HAP-1 (cell line): ENCODE measurements around the gene DEFB132.
"Not testable (repeated sequence)": the region's sequence is repeated elsewhere in the genome, so short reads cannot be mapped to it uniquely, and the experiment has no call there.

ENCODE experiments used
- DNase-seq, 2 experiments: peaks; one replicate each; pipeline ENCODE4 v3.0.0-alpha.2; 2016 to 2020; ENCODE audit warnings: low spot score in 2 of 2
- H3K27me3 ChIP-seq: fragments of 250-450 bp; sonication (Bioruptor Pico); 2 replicates; pipeline ENCODE4 v1.5.1; 2020; ENCODE audit warnings: low read depth, mild to moderate bottlenecking, moderate library complexity
- H3K36me3 ChIP-seq: fragments of 250-450 bp; sonication (Bioruptor Pico); replicated peaks from 2 replicates; pipeline ENCODE4 v1.5.1; 2020; ENCODE audit warnings: mild to moderate bottlenecking
- H3K4me1 ChIP-seq: fragments of 250-450 bp; sonication (Bioruptor Pico); 2 replicates; pipeline ENCODE4 v1.5.1; 2020; ENCODE audit warnings: mild to moderate bottlenecking
- H3K4me3 ChIP-seq: fragments of 250-450 bp; sonication (Bioruptor Pico); 2 replicates; pipeline ENCODE4 v1.5.1; 2020; ENCODE audit warnings: mild to moderate bottlenecking, moderate library complexity
- H3K9me3 ChIP-seq: fragments of 250-450 bp; sonication (Bioruptor Pico); 2 replicates; pipeline ENCODE4 v1.5.1; 2020; ENCODE audit warnings: mild to moderate bottlenecking, moderate library complexity
- in situ Hi-C: fragments of 300-500 bp; cut with MboI; formaldehyde crosslinking; loops from 3 replicates; pipeline ENCODE4 v1.14.3; 2020; ENCODE audit warnings: low sequenced_read_pairs, inconsistent platforms, mixed read lengths

DEFB132 gene

GRCh38 chr20:237929-238328, 19.6 kb upstream of the DEFB132 start:
- Histone ChIP-seq H3K4me1 (no peaks in the 10 kb centered on the region), H3K36me3 (no peaks in the 10 kb centered on the region), H3K9me3 (no peaks in the 10 kb centered on the region; the same call in 1 of the 2 replicates), H3K27me3 (no peaks in the 10 kb centered on the region; the same call in 1 of the 2 replicates), H3K4me3 (no peak overlapping the region)
- in situ Hi-C loops: no loop called here
- DNase-seq: no peak

GRCh38 chr20:242905-243304, 14.6 kb upstream of the DEFB132 start:
- in situ Hi-C loops: no loop called here
- H3K4me1 ChIP-seq: no peaks in the 10 kb centered on the region
- no peaks in the 10 kb centered on the region for H3K9me3 ChIP-seq
- H3K4me3 ChIP-seq: no peak overlapping the region
- H3K27me3 ChIP-seq: no peaks in the 10 kb centered on the region; the same call in 1 of the 2 replicates
- H3K36me3 ChIP-seq: no peaks in the 10 kb centered on the region
- no peak for DNase-seq

DNA sequence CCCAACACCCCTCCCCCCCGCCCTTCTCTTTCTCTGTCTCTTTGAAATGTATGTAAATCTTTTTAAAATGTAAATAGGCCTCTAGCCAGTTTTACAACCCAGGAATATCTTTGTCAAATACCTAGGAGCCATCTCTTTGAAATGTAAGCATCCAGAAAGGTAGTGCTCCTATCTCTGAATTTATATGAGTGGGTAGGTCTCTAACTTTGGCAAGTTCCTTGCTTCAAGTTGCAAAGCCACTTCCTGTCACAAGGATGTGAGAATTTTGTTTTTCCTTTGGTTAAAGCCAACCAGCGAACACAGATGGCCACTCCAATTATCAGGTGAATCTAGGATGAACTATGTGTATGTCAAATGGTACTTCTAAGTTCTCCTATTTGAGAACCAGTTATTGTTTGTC, 6.2 kb upstream of the DEFB132 start:
- H3K4me3 ChIP-seq: no peak overlapping the region
- in situ Hi-C loops: no loop called here
- no peaks in the 10 kb centered on the region for H3K36me3 ChIP-seq
- H3K9me3 ChIP-seq: no peaks in the 10 kb centered on the region
- H3K27me3 ChIP-seq: no peaks in the 10 kb centered on the region
- peak in 1 of 2 experiments; percentile 43 for DNase-seq
- H3K4me1 ChIP-seq: peaks cover 13% of the 10 kb centered on the region

GRCh38 chr20:252801-253200, 4.7 kb upstream of the DEFB132 start:
- Histone ChIP-seq H3K36me3 (no peaks in the 10 kb centered on the region), H3K9me3 (no peaks in the 10 kb centered on the region), H3K4me1 (peaks cover 13% of the 10 kb centered on the region), H3K27me3 (no peaks in the 10 kb centered on the region), H3K4me3 (no peak overlapping the region)
- in situ Hi-C loops: no loop called here
- DNase-seq: no peak

DNA sequence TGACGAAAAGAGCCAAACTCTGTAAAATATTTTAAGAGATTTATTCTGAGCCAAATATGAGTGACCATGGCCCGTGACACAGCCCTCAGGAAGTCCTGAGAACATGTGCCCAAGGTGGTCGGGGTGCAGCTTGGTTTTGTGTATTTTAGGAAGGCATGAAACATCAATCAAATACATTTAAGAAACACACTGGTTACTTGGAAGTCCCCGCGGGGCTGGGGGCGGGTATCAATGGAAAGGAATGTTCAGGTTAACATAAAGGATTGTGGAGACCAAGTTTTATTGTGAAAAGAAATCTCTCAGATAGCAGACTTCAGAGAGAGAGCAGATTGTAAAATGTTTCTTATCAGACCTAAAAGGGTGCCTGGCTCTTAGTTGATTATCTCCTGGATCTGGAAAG, 4.1 kb upstream of the DEFB132 start:
- H3K4me3 ChIP-seq, in situ Hi-C loops, H3K36me3 ChIP-seq, H3K9me3 ChIP-seq, DNase-seq, H3K27me3 ChIP-seq: not testable (repeated sequence)
- peaks cover 13% of the 10 kb centered on the region for H3K4me1 ChIP-seq

DNA sequence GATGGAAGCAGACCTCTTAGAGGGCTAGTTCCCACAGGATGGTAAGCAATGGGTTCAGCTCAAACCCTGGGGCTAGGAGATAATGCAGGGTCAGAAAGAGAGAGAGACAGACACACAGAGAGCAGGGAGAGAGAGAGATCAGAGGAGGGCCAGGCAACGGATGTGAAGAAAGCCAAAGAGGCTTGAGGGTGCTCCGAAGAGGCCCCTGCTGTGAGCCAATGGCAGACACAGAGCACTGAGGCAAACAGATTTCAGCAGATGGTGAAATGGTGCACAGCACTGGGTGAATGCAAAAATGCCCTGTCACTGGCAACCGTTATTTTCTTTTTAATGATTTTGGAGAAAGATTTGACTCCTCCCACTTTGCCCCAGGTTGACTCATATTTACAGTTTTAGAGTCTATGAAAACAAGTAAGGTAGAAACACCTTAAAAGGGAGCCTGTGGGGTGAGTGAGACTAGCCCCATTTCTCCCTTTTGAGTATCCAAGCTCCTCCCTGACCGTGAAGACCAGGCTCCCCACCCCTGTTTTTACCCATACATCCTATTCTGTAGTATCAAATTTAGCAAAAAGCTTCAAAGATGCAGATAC, 840 bp downstream of the DEFB132 start:
- in situ Hi-C loops: no loop called here
- no peaks in the 10 kb centered on the region for H3K27me3 ChIP-seq

GRCh38 chr20:258963-259362, 1.4 kb downstream of the DEFB132 start:
- Histone ChIP-seq H3K36me3 (no peaks in the 10 kb centered on the region), H3K4me1 (peaks cover 2% of the 10 kb centered on the region; the same call in 1 of the 2 replicates), H3K27me3 (no peaks in the 10 kb centered on the region), H3K9me3 (no peaks in the 10 kb centered on the region), H3K4me3 (no peak overlapping the region)
- DNase-seq: no peak
- in situ Hi-C loops: no loop called here

More for the DNA sequence above, 840 bp downstream of the DEFB132 start:
- no peak for DNase-seq
- Histone ChIP-seq H3K4me1 (peaks cover 2% of the 10 kb centered on the region; the same call in 1 of the 2 replicates), H3K36me3 (no peaks in the 10 kb centered on the region), H3K4me3 (no peak overlapping the region), H3K9me3 (no peaks in the 10 kb centered on the region)

GRCh38 chr20:259981-260380, 2.5 kb downstream of the DEFB132 start:
- H3K36me3 ChIP-seq: no peaks in the 10 kb centered on the region
- H3K9me3 ChIP-seq: no peaks in the 10 kb centered on the region
- no peak for DNase-seq
- no peaks in the 10 kb centered on the region for H3K27me3 ChIP-seq
- no peak overlapping the region for H3K4me3 ChIP-seq
- peaks cover 2% of the 10 kb centered on the region; the same call in 1 of the 2 replicates for H3K4me1 ChIP-seq
- in situ Hi-C loops: no loop called here

DNA sequence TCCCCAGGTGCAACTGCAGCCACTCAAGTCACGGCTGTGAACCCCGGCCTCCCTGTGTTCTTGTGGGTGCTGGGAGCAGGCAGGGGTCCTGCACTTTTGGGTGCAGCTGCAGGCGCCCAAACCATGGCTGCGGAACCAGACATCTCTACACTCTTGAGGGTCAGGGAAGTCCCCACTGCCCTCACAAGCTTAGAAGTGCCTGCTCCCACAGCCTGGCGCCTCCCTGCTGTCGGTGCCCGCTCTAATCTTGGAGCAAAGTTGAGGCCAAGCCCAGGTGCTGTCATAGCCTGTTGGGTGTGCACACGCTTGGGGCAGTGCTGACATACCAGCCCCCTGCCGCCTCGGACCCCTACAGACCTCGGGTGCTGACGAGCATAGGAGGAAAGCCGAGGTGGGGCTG, 6.2 kb downstream of the DEFB132 start:
- in situ Hi-C loops: no loop called here
- peaks cover 4% of the 10 kb centered on the region for H3K4me1 ChIP-seq
- peaks cover 5% of the 10 kb centered on the region for H3K9me3 ChIP-seq
- no peak for DNase-seq
- H3K27me3 ChIP-seq: no peaks in the 10 kb centered on the region
- H3K36me3 ChIP-seq: no peaks in the 10 kb centered on the region; the same call in 1 of the 2 replicates
- H3K4me3 ChIP-seq: no peak overlapping the region

DNA sequence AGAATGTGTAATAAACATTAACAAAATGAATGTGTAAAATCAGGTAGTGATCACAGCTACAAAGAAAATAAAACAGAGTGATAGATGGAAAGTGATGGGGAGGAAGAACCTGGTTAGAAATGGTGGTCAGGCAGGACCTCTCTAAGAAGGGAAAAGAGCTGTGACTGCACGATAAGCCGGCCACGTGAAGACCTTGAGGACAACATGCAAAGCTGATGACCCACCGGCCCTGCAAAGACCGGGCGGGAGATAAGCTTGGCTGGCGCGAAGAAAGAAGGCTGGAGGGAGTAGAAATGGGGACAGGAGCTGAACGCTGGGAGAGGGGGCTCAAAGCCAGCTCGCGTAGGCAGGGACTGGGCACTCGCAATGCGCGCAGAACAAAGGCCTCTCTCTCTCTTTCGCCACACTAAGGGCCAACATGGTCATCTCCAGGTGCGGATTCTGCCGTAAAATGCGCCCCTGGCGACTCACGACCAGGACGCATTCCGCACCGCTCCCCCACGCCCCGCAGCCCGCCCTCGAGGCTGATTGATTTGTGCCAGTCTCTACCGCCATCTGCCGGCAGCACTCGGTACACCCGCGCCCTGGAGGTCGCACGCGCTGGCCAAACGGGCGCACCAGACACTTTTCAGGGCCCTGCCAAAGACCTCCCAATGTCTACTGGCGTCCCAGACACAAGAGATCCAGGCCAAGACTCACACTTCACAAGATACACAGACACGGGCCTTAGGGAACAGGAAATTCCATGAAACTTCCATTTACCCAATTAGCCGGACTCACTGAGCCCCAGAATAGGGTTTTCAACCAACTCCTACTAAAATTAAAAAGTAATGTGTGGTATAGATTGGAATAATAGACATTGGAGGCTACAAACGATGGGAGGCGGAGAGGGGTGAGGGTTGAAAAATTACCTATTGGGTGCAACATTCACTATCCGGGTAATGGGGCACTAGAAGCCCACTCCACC, 9.4 kb downstream of the DEFB132 start:
- Histone ChIP-seq H3K27me3 (no peaks in the 10 kb centered on the region), H3K4me3 (peak overlapping the region; percentile 26), H3K9me3 (peaks cover 5% of the 10 kb centered on the region), H3K36me3 (no peaks in the 10 kb centered on the region; the same call in 1 of the 2 replicates), H3K4me1 (peaks cover 4% of the 10 kb centered on the region)
- in situ Hi-C loops: loop anchor here (5.0 kb wide), 1 partner anchor 60 kb away; no protein-coding TSS in a partner anchor
- peak; percentile 71 to 97 for DNase-seq

DNA sequence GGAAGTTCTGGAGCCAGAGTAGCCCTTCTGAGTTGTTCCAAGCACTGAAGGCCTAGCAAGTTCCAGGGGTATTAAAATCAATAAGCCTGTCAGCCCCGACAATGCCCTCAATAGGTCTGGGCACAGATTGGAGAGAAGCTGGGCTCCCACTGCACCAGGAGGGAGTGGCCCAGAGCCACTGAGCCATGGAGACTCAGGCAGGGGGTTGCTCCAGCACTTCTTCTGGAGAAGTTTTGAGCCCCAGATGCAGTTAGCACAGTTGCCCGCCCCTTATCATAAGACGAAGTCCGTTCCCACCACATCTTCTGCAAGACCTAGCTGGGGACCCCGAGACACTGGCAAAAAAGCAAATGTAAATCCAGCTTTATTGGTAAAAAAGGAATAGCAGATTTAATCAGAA, 13.0 kb downstream of the DEFB132 start:
- in situ Hi-C loops: no loop called here

GRCh38 chr20:271069-271468, 13.5 kb downstream of the DEFB132 start:
- no peaks in the 10 kb centered on the region for H3K27me3 ChIP-seq
- H3K9me3 ChIP-seq: peaks cover 5% of the 10 kb centered on the region
- DNase-seq: no peak
- no peaks in the 10 kb centered on the region; the same call in 1 of the 2 replicates for H3K36me3 ChIP-seq
- in situ Hi-C loops: no loop called here
- H3K4me3 ChIP-seq: no peak overlapping the region
- peaks cover 4% of the 10 kb centered on the region for H3K4me1 ChIP-seq

More for the DNA sequence above, 13.0 kb downstream of the DEFB132 start:
- Histone ChIP-seq H3K4me1 (peaks cover 4% of the 10 kb centered on the region), H3K27me3 (no peaks in the 10 kb centered on the region), H3K9me3 (peaks cover 5% of the 10 kb centered on the region), H3K4me3 (no peak overlapping the region), H3K36me3 (no peaks in the 10 kb centered on the region; the same call in 1 of the 2 replicates)
- DNase-seq: no peak

DNA sequence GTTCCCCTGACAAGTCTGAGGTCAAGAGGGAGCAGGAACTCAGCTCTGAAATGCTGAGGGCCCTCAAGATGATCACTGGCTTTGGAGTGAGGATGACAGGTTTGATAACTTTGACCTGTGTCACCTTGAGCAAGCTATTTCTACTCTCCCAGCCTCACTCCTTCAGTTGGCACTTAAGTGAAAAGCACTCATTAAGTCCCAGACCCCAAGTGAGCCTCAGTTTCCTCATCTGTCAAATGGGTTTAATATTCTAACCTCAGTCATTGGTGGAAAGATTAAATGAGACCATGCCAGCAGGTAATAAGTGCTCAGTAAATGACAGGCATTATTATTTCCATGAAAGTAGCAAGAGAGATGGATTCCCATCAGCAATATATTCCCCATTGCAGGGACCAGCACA, 14.0 kb downstream of the DEFB132 start:
- Histone ChIP-seq H3K9me3 (peaks cover under 1% of the 10 kb centered on the region), H3K4me3 (no peak overlapping the region), H3K4me1 (peaks cover 3% of the 10 kb centered on the region), H3K36me3 (no peaks in the 10 kb centered on the region; the same call in 1 of the 2 replicates), H3K27me3 (no peaks in the 10 kb centered on the region)
- in situ Hi-C loops: no loop called here
- no peak for DNase-seq

DNA sequence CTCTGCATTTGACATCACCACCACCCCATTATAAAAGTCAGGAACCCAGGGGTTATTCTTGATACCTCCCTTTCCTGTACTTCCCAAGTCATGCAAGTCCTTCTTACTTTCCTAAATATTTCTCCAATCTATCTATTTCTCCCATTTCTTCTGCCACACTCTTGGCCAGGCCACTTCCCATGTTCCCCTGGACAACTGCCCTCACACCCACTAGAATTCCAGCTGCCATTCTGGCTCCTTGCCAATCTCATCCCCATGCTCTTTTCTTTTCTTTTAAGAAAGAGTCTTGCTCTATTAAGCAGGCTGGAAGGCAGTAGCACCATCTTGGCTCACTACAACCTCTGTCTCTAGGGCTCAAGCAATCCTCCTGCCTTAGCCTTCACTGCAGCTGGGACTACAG, 15.2 kb downstream of the DEFB132 start:
- Histone ChIP-seq H3K9me3 (no peaks in the 10 kb centered on the region), H3K27me3 (no peaks in the 10 kb centered on the region), H3K4me1 (no peaks in the 10 kb centered on the region), H3K4me3 (no peak overlapping the region), H3K36me3 (no peaks in the 10 kb centered on the region)
- in situ Hi-C loops: no loop called here
- DNase-seq: no peak
